ENCODE results near the gene AP3S2. TPM values are rescaled to one million over a fixed set of nuclear protein-coding genes. Genes with fewer than 3 reads are reported as not detected.
A peak's percentile ranks its signal among the peaks of the same experiment; 100 is the strongest.

AP3S2 gene
- total and polyA plus RNA-seq, 12 donors, result 10.8 to 110 (median 60.8) TPM

- intact Hi-C loops (cut with DNase I), result loop anchor here in 1 of 2 donors (10.0 kb wide), 1 partner anchor 178 kb away; no protein-coding TSS in a partner anchor
Measured at GRCh38 chr15:89907289-89907688, 13.5 kb upstream of the AP3S2 start.

GRCh38 chr15:89905846-89906378, 12.1 kb upstream of the AP3S2 start:
- Histone ChIP-seq H3K9me3 (replicated peaks in 1 of 3) (no peaks in the 10 kb centered on the region), H3K27me3 (no peaks in the 10 kb centered on the region), H3K27ac (no peak overlapping the region), H3K4me3 (no peak overlapping the region), H3K4me1 (replicated peaks in 1 of 2) (no peaks in the 10 kb centered on the region), H3K36me3 (replicated peaks in 1 of 2) (peaks cover 0 to 22% of the 10 kb centered on the region in 2 donors)
- DNase-seq, result peak in 2 of 7 donors; percentile 5 to 35
- no peak for TF ChIP-seq POLR2A (IDR thresholded peaks at IDR 0.05)
- no peak for TF ChIP-seq CTCF (IDR thresholded peaks at IDR 0.05)
- 94 to 98% (median 95%) methylated on average over 5 of the region's 5 CpGs for WGBS, 4 donors
- intact Hi-C loops (cut with DNase I), result loop anchor here in 1 of 2 donors (10.0 kb wide), 1 partner anchor 179 kb away; no protein-coding TSS in a partner anchor

More at GRCh38 chr15:89907289-89907688, 13.5 kb upstream of the AP3S2 start:
- Histone ChIP-seq H3K36me3 (replicated peaks in 1 of 2) (peaks cover 0 to 17% of the 10 kb centered on the region in 2 donors), H3K4me3 (no peak overlapping the region), H3K4me1 (replicated peaks in 1 of 2) (peaks cover 3 to 9% of the 10 kb centered on the region in 2 donors), H3K27ac (no peak overlapping the region), H3K27me3 (no peaks in the 10 kb centered on the region), H3K9me3 (replicated peaks in 1 of 3) (no peaks in the 10 kb centered on the region)
- DNase-seq, result peak in 1 of 7 donors; percentile 39
- TF ChIP-seq POLR2A (IDR thresholded peaks at IDR 0.05) (no peak), CTCF (IDR thresholded peaks at IDR 0.05) (no peak)
- 93 to 96% (median 95%) methylated on average over 7 of the region's 7 CpGs for WGBS, 4 donors

DNA sequence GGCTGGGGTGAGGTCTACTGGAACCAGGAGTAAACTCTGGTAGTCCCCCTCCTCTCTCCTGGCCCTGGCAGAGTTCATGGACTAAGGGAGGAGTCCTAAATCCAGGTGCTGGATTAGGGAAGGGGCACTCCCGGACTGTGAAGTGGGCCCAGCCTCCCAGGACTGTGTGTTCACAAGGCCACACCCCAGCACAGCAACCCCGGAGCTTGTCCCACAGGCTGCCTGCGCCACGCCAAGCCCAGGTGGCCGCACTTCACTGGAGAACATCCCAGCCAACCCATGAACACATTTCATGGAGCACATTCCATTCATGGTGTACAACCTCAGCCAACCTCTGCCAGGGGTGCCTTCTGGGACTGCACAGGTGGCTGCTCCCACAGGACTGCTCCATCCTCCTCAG, 10.7 kb upstream of the AP3S2 start:
- Histone ChIP-seq H3K4me1 (replicated peaks in 1 of 2) (no peaks in the 10 kb centered on the region), H3K36me3 (replicated peaks in 1 of 2) (peaks cover 0 to 22% of the 10 kb centered on the region in 2 donors), H3K27me3 (no peaks in the 10 kb centered on the region), H3K4me3 (no peak overlapping the region), H3K9me3 (replicated peaks in 1 of 3) (no peaks in the 10 kb centered on the region), H3K27ac (no peak overlapping the region)
- TF ChIP-seq POLR2A (IDR thresholded peaks at IDR 0.05) (no peak), CTCF (IDR thresholded peaks at IDR 0.05) (no peak)
- intact Hi-C loops (cut with DNase I), result loop anchor here in 1 of 2 donors (10.0 kb wide), 1 partner anchor 180 kb away; no protein-coding TSS in a partner anchor
- 92 to 98% (median 97%) methylated on average over 4 to 5 of the region's 5 CpGs; no CpG with 5 or more reads in 1 of the 4 donors for WGBS, 4 donors
- DNase-seq, result peak in 1 of 7 donors; percentile 42

GRCh38 chr15:89903858-89904130, 10.0 kb upstream of the AP3S2 start:
- no peak overlapping the region for H3K4me3 ChIP-seq
- peaks cover 0 to 22% of the 10 kb centered on the region in 2 donors for H3K36me3 ChIP-seq (replicated peaks in 1 of 2)
- TF ChIP-seq CTCF (IDR thresholded peaks at IDR 0.05) (no peak), POLR2A (IDR thresholded peaks at IDR 0.05) (no peak)
- no peaks in the 10 kb centered on the region for H3K27me3 ChIP-seq
- no peaks in the 10 kb centered on the region for H3K4me1 ChIP-seq (replicated peaks in 1 of 2)
- 90 to 100% (median 95%) methylated on average over 3 to 11 of the region's 11 CpGs for WGBS, 4 donors
- H3K9me3 ChIP-seq (replicated peaks in 1 of 3), result no peaks in the 10 kb centered on the region
- no peak overlapping the region for H3K27ac ChIP-seq
- intact Hi-C loops (cut with DNase I), result loop anchor here in 1 of 2 donors (10.0 kb wide), 1 partner anchor 181 kb away; no protein-coding TSS in a partner anchor
- peak in 1 of 7 donors; percentile 28 for DNase-seq

All from adrenal gland (tissue), 12 donors.